SKM-1 (cell line): Measurements from ENCODE around the gene CDHR5.

ENCODE experiments used
- DNase-seq: peaks from one replicate; lab custom pipeline; 2025; ENCODE audit not compliant: unreplicated experiment; lab: John Stamatoyannopoulos, UW

CDHR5 gene

GRCh38 chr11:623999-624704 lies 603 bp downstream of the CDHR5 start:
- DNase-seq = no peak

- DNase-seq = no peak
Measured at GRCh38 chr11:623349-623869, 1.3 kb downstream of the CDHR5 start.

DNA sequence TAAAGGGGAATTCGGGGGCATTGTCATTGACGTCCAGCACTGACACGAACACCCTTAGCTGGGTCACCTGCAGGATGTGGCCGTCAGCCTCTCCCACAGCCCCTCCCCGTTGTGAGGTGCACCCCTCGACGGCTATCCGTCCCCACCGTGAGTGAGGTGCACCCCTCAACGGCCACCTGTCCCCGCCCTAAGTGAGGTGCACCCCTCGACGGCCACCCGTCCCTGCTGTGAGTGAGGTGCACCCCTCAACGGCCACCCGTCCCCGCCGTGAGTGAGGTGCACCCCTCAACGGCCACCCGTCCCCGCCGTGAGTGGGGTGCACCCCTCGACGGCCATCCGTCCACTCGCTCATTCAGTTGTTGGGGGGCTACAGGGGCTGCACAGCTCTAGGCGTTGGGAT lies 2.9 kb downstream of the CDHR5 start:
- no peak for DNase-seq

DNA sequence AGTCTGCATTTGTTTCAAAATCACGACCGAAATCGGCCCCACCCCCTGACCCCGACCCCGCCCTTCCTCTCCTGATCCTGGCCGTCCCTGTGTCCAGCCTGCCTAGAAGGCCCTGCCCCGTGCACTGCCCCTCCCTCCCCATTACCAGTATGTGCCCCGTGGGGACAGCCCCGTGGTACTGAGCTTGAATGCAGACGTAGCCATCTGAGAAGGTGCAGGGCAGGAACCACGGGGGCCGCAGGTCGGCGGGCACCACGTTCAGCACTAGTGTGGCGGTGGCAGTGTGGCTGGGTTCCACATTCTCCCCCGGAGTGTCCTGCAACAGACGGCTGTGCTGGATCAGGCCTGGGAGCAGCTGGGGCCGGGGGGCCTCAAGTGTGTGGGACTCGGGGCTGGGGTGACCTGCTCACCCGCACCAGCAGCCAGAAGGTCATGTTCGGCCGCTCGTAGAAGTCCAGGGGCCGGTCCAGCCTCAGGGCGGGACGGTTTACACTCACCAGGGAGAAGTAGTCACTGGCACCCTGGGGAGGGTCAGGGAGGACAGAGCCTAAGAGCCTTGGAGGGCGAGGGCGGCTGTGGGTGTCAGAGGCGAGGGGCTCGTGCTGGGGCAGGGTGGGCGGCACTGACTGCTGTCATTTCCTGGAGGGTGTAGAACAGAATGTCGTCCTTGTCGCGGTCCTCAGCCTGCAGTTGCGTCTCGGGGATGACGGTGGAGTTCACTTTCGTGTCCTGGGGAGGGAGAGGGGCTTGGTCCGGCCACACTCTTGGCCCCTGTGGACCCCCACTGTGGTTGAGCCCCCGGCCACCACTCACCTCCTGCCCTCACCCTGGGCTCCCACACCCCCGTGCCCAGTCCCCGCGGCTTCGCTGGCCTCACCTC lies 3.6 kb downstream of the CDHR5 start:
- DNase-seq = no peak

DNA sequence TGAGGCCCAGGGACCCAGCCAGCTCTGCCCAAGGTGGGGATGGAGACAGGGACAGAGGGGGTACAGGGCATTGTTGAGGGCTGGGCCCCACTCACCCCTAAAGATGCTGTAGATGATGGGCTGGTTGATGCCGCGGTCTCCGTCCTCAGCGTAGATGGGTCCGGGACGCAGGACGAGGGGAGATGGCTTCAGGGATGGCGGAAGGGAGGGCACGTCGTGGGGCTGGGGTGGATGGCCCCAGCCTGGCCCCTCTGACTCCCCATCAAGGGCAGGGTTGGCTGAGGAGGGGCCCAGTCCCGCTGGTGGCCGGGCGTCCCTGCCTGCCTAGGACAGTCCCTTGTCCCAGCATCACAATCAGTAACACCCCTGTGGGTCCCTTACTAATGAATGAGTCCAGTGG lies 4.6 kb downstream of the CDHR5 start:
- no peak for DNase-seq

- no peak for DNase-seq
Measured at GRCh38 chr11:619628-620050, 5.1 kb downstream of the CDHR5 start.

- DNase-seq = no peak
Measured at GRCh38 chr11:618856-619627, 5.7 kb downstream of the CDHR5 start.

DNA sequence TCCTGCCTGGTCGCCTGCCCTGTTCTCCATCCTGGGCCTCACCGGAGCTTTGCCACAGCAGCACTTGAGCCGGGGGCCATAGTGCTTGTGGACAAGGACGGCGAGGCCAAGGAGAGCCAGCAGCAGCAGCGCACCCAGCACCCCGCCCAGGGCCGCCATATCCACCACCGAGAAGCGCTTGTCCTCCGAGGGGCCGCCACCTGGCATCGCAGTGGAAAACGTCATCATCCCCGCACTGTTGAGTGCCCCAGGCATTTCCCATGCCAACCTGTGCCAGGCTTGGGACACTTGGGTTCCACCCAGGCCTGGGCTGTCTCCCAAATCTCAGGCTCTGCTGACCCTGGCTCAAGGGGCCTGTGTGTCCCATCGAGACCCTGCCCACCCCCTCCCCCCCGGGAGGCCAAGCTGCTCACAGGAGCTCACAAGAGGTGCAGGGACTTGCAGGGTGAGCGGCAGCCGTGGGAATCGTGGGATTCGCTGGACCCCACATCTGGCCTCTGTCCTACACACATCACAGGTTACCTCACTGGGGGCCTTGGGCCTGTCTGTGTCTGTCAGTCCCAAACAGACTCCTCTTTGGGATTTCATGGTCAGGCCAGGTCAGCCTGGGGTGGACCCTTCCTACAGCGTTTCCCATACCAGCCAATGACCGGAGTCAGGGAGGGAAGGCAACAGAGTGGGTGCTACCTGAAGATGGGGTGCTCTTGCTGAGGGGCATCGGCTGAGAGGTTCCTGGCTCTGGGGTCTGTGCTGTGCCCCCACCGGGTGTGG lies 6.7 kb downstream of the CDHR5 start:
- DNase-seq = no peak

DNA sequence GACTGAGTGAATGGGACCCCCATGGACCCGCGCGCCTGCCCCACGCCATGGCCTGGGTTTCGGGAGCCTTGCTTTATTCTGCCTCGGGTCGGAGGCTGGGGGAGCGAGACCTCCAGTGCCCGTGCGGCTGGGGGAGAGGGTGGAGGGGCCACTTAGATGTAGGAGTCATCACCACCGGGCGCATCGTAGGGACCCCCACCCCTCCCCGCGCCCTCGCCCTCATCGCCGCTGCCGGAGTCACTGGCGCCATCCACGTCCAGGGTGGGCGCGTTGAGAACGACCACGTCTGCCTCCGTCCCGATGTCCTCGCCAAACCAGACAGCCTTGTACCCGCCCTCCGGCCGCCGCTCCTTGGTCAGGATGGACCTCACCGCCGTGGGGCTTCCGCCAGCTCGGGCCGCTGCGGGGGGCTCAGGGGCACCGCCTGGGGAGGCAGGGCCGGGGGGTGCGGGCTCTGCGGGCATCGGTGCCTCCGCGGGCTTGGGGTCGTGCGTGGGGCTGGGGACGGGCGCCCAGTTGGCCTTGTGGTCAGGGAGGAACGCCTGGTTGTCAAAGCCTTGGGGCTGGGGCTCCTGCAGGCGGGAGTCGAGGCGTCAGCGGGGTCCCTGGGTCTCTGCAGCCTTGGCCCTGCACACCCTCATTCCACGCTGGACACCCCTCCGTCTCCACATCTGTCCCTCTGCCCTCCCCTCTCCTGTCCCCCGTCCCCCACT lies 7.4 kb downstream of the CDHR5 start:
- no peak for DNase-seq

GRCh38 chr11:616320-617198 lies 8.2 kb downstream of the CDHR5 start:
- DNase-seq = no peak

DNA sequence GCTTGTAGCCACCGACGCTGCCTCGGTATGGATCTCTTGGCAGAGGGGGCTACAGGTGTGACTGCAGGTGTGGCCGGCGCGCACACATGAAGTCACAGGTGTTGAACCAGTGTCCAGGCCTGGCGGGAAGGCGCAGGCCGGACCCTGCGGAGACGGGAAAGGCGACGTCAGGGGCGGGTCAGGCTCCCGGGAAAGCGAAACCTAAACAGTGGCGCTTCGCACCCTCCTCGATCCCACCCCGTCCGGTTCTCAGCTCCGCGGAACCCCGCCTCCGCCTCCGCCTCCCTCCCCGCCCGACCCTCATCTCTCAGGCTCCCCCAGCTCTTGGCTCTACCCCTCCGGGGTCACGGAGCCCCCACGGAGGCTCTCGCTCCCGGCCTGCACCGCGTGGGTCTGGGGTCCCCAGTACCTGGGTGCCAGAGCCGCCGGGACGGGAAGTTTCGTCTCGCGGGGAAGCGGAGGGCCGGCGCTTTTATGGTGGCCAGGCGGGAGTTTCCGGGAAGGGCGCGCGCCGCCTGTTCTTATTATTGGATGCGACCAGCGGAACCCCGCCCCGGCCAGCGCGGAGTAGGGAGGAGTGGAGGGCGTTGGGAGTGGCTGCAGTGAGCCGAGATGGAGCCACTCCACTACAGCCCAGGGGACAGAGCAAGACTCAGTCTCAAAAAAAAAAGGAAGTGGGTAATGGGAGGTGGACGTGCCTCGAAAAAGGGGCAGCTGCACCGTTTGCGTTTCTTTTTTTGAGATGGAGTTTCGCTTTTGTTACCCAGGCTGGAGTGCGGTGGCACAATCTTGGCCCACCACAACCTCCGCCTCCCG lies 9.0 kb downstream of the CDHR5 start, which contains the start of gene IRF7:
IRF7 (minus strand) TSS at position 447 of the 816 bp plus-strand sequence. CDS start 586 bp downstream, outside the sequence.
- DNase-seq = peak; percentile 87

GRCh38 chr11:614623-615503 lies 9.9 kb downstream of the CDHR5 start:
- DNase-seq = no peak

GRCh38 chr11:614021-614622 lies 10.6 kb downstream of the CDHR5 start:
- DNase-seq = no peak

DNA sequence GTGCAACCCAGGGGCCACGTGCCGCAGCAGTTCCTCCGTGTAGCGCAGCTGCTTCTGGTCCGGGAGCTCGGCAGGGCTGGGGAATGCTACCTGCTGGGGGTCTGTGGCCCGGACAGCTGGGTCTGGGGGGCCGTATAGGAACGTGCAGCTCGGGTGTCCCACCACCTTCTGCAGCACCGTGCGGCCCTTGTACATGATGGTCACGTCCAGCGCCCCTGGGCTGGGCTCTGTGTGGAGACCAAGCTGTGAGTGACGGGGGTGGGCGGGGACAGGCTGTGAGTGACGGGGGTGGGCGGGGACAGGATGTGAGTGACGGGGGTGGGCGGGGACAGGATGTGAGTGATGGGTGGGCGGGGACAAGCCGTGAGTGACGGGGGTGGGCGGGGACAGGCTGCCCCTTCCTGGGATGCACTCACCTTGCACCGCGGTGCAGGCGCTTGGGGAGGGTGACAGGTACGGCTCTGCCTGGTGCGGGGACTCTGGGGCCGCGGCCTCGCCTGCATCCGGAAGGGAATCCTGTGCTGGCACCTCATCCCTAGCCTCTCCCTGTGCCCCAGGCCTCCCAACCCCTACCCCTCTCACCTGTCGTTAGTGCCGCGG lies 11.3 kb downstream of the CDHR5 start:
- no peak for DNase-seq

DNA sequence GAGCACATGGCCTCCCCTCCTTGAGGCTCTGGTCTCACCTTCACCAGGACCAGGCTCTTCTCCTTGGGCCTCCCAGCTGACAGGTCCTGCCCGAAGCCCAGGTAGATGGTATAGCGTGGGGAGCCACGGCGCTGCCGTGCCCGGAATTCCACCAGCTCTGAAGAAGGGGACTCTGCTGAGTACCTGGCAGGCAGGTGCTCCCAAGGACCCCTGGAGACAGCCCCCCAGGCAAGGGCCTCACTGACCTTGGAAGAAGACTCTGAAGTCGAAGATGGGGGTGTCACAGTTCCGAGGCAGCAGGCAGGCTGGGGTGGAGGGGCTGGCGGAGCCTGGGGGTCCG lies 11.8 kb downstream of the CDHR5 start:
- DNase-seq = no peak

- DNase-seq = no peak
Measured at GRCh38 chr11:612201-612960, 12.4 kb downstream of the CDHR5 start.
